ENCODE data around the gene MAPK9.

MAPK9 gene

GRCh38 chr5:180187767-180188166, 104.1 kb downstream of the MAPK9 start:
- TF ChIP-seq CTCF (conservative IDR thresholded peaks at IDR 0.05; ENCODE audit: low read depth, low read length) = no peak
- no peak for DNase-seq (ENCODE audit: low read depth)
- H3K4me3 ChIP-seq (ENCODE audit: low read length) = no peak overlapping the region
